Adrenal gland (tissue), 12 donors: Measurements from ENCODE around the gene PGLYRP1. TPM values are rescaled to one million over a fixed set of nuclear protein-coding genes. Genes with fewer than 3 reads are reported as not detected.
A peak's percentile ranks its signal among the peaks of the same experiment; 100 is the strongest.

Experiments
- DNase-seq, 7 donors: peaks; one replicate each; pipeline ENCODE4 v3.0.0-alpha.2; 2019 to 2020
- H3K27ac ChIP-seq, 5 donors: fragments of 200-600 bp; sonication (generic) in 4 of 5; 1 replicate in 3 of 5; 2 replicates in 2 of 5; pipeline versions ENCODE4 v1.5.1 to v1.8.0; 2016 to 2020; ENCODE audit warnings: mild to moderate bottlenecking in 1 of 5
- H3K27me3 ChIP-seq: fragments of 200-600 bp; 2 replicates; pipeline ENCODE4 v1.8.0; 2021
- H3K36me3 ChIP-seq, 2 donors: fragments of 200-600 bp; replicated peaks in 1 of 2; 1 replicate in 1 of 2; 2 replicates in 1 of 2; pipeline versions ENCODE4 v1.5.1 to v1.8.0; 2018 to 2022
- H3K4me1 ChIP-seq, 2 donors: fragments of 200-600 bp; replicated peaks in 1 of 2; 1 replicate in 1 of 2; 2 replicates in 1 of 2; pipeline versions ENCODE4 v1.5.1 to v1.8.0; 2018 to 2021
- H3K4me3 ChIP-seq, 4 donors: fragments of 200-600 bp; sonication (generic) in 3 of 4; one replicate each; pipeline ENCODE4 v1.5.1; 2016 to 2018
- H3K9me3 ChIP-seq, 3 donors: fragments of 200-600 bp; sonication (generic) in 1 of 3; replicated peaks in 1 of 3; 1 replicate in 2 of 3; 2 replicates in 1 of 3; pipeline versions ENCODE4 v1.5.1 to v1.8.0; 2016 to 2021
- POLR2A ChIP-seq, 2 donors: fragments of 450-650 bp; IDR thresholded peaks; one replicate each; pipeline ENCODE4 v1.6.1; 2017; ENCODE audit warnings: antibody characterized with exemption in 2 of 2, mild to moderate bottlenecking in 2 of 2, moderate library complexity in 1 of 2
- WGBS, 4 donors: extraction: QIAGEN DNeasy Blood & Tissue Kit in 2 of 4; methylation state at CpG; one replicate each; pipeline versions ENCODE4 v1.1.5 to v1.1.7; 2013 to 2017; 5-methylcytosine and 5-hydroxymethylcytosine counted together
- intact Hi-C, 2 donors: fragments of 100-400 bp; cut with DNase I; formaldehyde crosslinking; loops; one replicate each; pipeline versions ENCODE4 v1.14.1 to v1.15.0; 2022 to 2023
- polyA plus RNA-seq, 3 donors: library from polyadenylated mRNA; stranded (reverse); fragments of 200-250 nt in 2 of 3; fragments of 350-450 nt in 1 of 3; fragmentation: Illumina TruSeq in 1 of 3; extraction: RNeasy Lipid Tissue Mini Kit (QIAGEN cat#74804) in 1 of 3; gene quantifications; one replicate each; pipeline ENCODE4 v1.2.3, GENCODE V29; 2013 to 2014
- total RNA-seq, 9 donors: library from RNA; depleted of rRNA in 4 of 9; stranded (reverse); fragments of >200 nt in 4 of 9; fragments of 120-200 nt in 1 of 9; fragmentation: NEBNext Ultra II Directional in 1 of 9; extraction: Animal tissue kit (Norgen Biotek cat#: 25700) in 1 of 9; gene quantifications; one replicate each; pipeline versions ENCODE4 v1.1.0 to v1.2.4, GENCODE V29; 2013 to 2023
- TF ChIP-seq, protein P1 (sequence below), 6 experiments: fragments of 450-650 bp in 4 of 6; fragments of 200-600 bp in 2 of 6; sonication (generic) in 1 of 6; IDR thresholded peaks; 1 replicate in 5 of 6; 2 replicates in 1 of 6; pipeline versions ENCODE4 v1.5.1 to v1.8.0; 2016 to 2021; ENCODE audit warnings: antibody characterized with exemption in 6 of 6, mild to moderate bottlenecking in 2 of 6, moderate library complexity in 1 of 6
- donor health status: healthy with polysubstance abuse.
- donor health status: Bipolar disorder and iron deficiency.
- donor health status: DM: yes; HTN: yes; CAD: no.
- donor health status: DM: no; HTN: no; CAD: no.
- donor health status: DM: no; HTN: no; CAD: no.
- donor health status: DM: yes; HTN: yes; CAD: no.

PGLYRP1 gene
- total and polyA plus RNA-seq, 12 donors, result 0.17 TPM; not detected in 10

DNA sequence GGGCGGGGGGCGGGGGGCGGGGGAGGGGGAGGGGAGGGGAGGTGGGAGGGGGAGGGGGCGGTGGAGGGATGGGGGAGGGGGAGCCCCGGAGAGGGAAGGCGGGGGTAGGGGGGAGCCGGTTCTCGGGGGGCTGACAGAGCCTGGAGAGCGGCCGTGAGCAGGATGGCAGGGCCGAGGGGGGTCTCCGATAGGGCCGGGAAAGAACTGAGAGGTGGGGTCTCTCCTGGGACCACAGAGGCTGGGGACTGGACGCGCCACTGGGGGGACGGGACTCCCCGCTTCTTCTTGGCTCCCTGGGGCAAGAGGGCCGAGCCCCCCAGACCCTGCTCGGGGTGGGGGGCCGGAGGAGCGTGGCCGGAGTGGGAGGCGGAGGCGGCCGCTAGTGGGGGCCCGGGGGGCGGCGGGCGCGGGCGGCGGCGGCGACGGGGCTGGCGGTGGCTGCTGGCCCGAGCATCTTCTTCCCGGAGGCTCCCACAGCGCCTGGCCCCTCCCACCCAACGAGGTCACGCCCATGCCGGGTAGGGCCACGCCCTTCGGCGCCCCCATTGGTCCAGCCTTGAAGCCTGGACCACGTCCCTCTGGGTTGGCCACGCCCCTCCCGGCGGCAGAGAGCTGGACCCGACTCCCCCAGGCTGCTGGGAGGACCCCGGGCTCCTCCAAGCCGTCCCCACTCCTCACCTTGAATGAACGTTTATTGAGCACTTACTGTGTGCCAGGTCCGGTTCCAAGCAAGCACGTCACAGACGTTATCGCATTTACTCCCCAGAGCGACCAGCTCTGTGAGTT, 49.1 kb downstream of the PGLYRP1 start, which contains the start of gene NOVA2:
Gene NOVA2, minus strand, starts transcription at position 313 of the 786 bp plus-strand sequence. CDS start 514 bp downstream, outside the sequence.
- Histone ChIP-seq H3K9me3 (no peaks in the 10 kb centered on the region), H3K4me1 (no peaks in the 10 kb centered on the region), H3K4me3 (peak within 1 kb of the TSS in 1 of 4 donors; percentile 51), H3K27ac (peak within 1 kb of the TSS in 1 of 5 donors; percentile 40), H3K36me3 (no peaks in the 10 kb centered on the region), H3K27me3 (peaks cover 22% of the 10 kb centered on the region)
- peak; percentile 58 to 92 (median 67) for DNase-seq
- intact Hi-C loops, result no loop called here
- 4 to 17% (median 9%) methylated on average over 5 to 55 of the region's 58 CpGs for WGBS, 4 donors
- no peak for TF ChIP-seq POLR2A (IDR thresholded peaks at IDR 0.05)
- TF ChIP-seq, protein P1, sequence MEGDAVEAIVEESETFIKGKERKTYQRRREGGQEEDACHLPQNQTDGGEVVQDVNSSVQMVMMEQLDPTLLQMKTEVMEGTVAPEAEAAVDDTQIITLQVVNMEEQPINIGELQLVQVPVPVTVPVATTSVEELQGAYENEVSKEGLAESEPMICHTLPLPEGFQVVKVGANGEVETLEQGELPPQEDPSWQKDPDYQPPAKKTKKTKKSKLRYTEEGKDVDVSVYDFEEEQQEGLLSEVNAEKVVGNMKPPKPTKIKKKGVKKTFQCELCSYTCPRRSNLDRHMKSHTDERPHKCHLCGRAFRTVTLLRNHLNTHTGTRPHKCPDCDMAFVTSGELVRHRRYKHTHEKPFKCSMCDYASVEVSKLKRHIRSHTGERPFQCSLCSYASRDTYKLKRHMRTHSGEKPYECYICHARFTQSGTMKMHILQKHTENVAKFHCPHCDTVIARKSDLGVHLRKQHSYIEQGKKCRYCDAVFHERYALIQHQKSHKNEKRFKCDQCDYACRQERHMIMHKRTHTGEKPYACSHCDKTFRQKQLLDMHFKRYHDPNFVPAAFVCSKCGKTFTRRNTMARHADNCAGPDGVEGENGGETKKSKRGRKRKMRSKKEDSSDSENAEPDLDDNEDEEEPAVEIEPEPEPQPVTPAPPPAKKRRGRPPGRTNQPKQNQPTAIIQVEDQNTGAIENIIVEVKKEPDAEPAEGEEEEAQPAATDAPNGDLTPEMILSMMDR (IDR thresholded peaks at IDR 0.05), result no peak

DNA sequence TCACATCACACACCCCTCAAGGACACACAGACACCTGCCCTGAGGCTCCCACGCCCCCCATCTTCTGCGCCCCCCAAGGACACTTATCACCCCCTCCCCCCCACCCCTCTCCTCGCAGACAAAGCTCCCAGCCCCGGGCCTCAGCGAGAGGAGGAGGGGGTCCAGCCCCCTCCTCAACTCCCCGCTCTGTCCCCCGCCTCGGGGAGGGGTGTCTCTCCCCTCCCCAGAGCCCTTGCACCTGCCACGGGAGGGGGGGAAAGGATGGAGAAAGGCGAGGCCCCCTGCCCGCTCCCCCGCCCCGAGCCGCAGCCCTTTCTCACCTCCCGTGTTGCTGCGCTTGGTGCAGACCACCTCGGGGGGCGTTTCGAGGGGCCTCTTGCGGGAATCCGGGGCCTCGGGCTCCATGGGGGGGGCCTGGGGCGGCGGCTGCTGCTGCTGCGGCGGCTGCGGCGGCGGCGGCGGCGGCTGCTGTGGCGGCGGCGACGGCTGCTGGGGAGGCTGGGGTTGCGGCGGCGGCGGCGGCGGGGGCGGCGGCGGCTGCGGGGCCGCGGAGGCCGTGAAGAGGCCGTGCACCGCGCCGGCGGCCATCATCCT, 49.8 kb downstream of the PGLYRP1 start:
- Histone ChIP-seq H3K4me3 (peak overlapping the region in 1 of 4 donors; percentile 36), H3K27me3 (peaks cover 22% of the 10 kb centered on the region), H3K36me3 (no peaks in the 10 kb centered on the region), H3K27ac (peak overlapping the region in 1 of 5 donors; percentile 40), H3K9me3 (no peaks in the 10 kb centered on the region), H3K4me1 (no peaks in the 10 kb centered on the region)
- DNase-seq, result no peak
- intact Hi-C loops, result no loop called here
- TF ChIP-seq, protein P1 (IDR thresholded peaks at IDR 0.05), result no peak
- no peak for TF ChIP-seq POLR2A (IDR thresholded peaks at IDR 0.05)
- 0 to 4% (median 1%) methylated on average over 8 to 48 of the region's 54 CpGs; no CpG with 5 or more reads in 1 of the 4 donors for WGBS, 4 donors

DNA sequence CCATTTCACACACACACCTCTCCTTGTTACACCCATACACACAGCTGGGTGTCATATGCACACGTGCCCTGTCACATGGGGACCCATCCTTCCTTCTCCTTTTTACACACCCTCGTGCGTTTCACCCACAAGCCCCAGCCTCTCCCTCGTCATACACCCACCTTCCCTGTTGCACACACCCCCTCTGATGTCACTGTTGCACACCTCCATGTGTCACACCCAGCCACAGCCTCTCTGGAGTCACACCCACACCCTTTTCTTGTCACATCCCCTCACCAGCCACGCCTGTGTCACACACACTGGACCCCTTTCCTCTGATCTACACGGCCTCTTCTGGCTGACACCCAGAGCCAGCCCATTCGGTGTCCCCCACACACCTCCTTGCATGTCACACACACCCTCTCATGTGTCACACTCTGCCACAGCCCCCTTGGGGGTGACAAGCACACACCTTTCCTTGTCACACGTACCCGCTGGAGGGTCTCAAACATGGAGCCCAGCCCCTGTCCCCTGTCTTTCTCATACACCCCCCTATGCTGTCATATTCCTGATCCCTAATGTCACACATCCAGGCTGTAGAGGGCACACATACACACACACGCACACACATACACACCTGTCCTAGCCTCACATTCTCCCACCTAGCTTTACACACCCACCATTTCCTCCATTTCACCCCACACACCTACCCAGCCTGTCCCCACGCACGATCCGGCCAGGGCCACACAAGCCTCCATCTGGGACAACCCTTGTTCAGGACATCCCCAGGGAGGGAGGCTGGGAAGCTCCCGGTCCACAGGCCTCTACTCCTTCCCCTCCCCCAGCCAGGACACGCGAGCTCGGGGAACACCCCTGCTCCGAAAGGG, 50.5 kb downstream of the PGLYRP1 start:
- H3K27ac ChIP-seq, result peak overlapping the region in 1 of 5 donors; percentile 40
- H3K4me1 ChIP-seq, result no peaks in the 10 kb centered on the region
- intact Hi-C loops, result no loop called here
- H3K4me3 ChIP-seq, result peak overlapping the region in 1 of 4 donors; percentile 36
- no peaks in the 10 kb centered on the region for H3K36me3 ChIP-seq
- no peak for TF ChIP-seq POLR2A (IDR thresholded peaks at IDR 0.05)
- TF ChIP-seq, protein P1 (IDR thresholded peaks at IDR 0.05), result no peak
- DNase-seq, result peak in 2 of 7 donors; percentile 22 to 70
- 18 to 24% (median 20%) methylated on average over 14 to 18 of the region's 18 CpGs for WGBS, 4 donors
- peaks cover 22% of the 10 kb centered on the region for H3K27me3 ChIP-seq
- no peaks in the 10 kb centered on the region for H3K9me3 ChIP-seq
